Fibroblast of the aortic adventitia (primary cell): ENCODE data around the gene TPK1. TPM values are rescaled to one million over a fixed set of nuclear protein-coding genes. Genes with fewer than 3 reads are reported as not detected.

Experiments used
- DNase-seq: peaks from one replicate; pipeline ENCODE4 v3.0.0-alpha.2; 2010; ENCODE audit warnings: low read depth
- H3K4me3 ChIP-seq: 2 replicates; pipeline ENCODE4 v1.5.1; 2011; ENCODE audit warnings: low read depth, mild to moderate bottlenecking, control low read depth, low read length, moderate library complexity
- CTCF ChIP-seq: IDR thresholded peaks from 2 replicates; pipeline ENCODE4 v1.5.1; 2011; ENCODE audit warnings: mild to moderate bottlenecking, low read length, control low read depth, inconsistent platforms; ENCODE audit not compliant: insufficient read depth
- total RNA-seq: library from RNA; depleted of rRNA; stranded (reverse); fragments of >200 nt; gene quantifications from 2 replicates; pipeline ENCODE4 v1.2.3, GENCODE V29; 2012; ENCODE audit warnings: low replicate concordance

TPK1 gene
- total RNA-seq, 1 donor: 7.6 TPM

DNA sequence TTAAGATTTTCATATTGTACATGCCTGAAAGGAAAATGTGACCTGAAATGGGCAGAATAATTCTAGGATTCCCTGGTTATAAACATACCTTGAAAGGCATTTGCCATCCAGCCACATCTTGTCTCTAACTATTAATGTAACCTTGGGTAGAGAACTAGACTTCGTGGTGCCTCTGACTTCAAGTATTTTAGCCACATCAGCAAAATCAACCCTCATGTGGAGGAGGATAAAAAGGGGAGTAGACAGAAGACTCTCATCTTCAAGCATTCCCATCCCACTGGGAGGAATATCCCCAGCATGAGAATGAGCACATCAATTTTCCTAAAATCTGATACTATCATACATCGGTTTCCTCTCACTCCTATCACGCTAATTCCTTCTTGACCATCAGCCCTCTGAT, 267.6 kb downstream of the TPK1 start:
- no peak overlapping the region for H3K4me3 ChIP-seq
- TF ChIP-seq CTCF: no peak
- DNase-seq: no peak

- H3K4me3 ChIP-seq: no peak overlapping the region
- no peak for TF ChIP-seq CTCF
- no peak for DNase-seq
Measured at GRCh38 chr7:144565586-144565985, 270.3 kb downstream of the TPK1 start.

DNA sequence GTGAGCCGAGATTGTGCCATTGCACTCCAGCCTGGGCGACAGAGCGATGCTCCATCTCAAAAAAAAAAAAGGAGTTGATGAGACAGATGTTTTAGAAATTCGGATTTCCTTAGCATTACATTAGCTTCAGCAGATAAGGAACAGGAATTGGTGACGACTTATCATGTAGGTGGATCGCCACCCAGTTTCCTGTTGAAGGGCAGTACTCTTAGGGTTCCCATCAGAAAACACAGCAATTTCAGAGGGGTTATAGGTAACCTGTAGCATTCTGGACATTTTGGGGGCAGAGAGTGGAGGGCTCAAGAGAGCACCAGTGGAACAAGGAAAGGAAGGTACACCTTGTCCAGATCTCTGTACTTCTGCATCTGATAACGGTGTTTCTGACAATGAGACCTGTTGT, 286.0 kb downstream of the TPK1 start:
- no peak for TF ChIP-seq CTCF
- H3K4me3 ChIP-seq: no peak overlapping the region
- no peak for DNase-seq

GRCh38 chr7:144548556-144548955, 287.3 kb downstream of the TPK1 start:
- H3K4me3 ChIP-seq: no peak overlapping the region
- DNase-seq: no peak
- no peak for TF ChIP-seq CTCF

DNA sequence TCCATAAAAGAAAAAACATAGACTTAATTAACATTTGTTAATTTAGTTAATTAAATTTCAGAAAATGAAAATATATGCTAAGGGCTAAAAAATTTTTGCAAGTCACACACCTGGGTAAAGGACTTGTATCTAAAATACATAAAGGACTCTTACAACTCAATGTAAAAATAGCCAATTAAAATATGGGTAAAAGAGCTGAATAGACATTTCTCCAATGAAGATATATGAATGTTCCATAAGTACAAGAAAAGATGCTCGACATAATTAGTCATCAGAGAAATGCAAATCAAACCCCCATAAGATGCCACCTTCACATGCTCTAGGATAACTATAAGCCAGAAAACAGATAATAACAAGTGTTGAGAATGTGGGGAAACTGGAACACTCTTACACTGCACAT, 288.0 kb downstream of the TPK1 start:
- H3K4me3 ChIP-seq: no peak overlapping the region
- DNase-seq: no peak
- no peak for TF ChIP-seq CTCF

- no peak for TF ChIP-seq CTCF
- H3K4me3 ChIP-seq: no peak overlapping the region
- DNase-seq: no peak
Measured at GRCh38 chr7:144546782-144547181, 289.1 kb downstream of the TPK1 start.

DNA sequence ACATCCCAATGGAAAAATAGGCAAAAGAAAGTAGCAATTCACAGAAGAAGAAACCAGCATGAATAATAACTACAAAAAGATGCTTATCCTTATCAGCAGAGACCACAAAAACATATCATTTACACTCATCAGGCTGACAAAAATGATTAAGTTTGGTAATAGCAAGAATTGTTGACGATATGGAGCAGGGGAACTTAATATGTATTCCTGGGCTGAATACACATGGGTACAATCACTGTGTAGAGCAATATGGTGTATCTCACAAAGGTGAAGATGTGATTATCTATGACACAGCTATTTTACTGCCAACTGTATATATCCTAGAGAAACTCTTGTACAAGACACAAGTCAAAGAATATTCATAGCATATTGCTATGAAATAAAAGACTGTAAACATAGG, 290.5 kb downstream of the TPK1 start:
- DNase-seq: no peak
- H3K4me3 ChIP-seq: no peak overlapping the region
- TF ChIP-seq CTCF: no peak
